SK-N-SH treated with all-trans-retinoic acid at 6 μM for 48 hours (cell line): ENCODE measurements around the gene SUN5.

Experiments used
- ARNTL ChIP-seq: fragments of 450-650 bp; formaldehyde crosslinking; IDR thresholded peaks from 2 replicates; pipeline ENCODE4 v1.5.0; 2020; ENCODE audit warnings: low read depth, mild to moderate bottlenecking, moderate library complexity, borderline replicate concordance
- CREB5 ChIP-seq: fragments of 250-450 bp; sonication (Bioruptor Pico); IDR thresholded peaks from 2 replicates; pipeline ENCODE4 v1.5.1; 2020; ENCODE audit warnings: low read depth, mild to moderate bottlenecking, moderate library complexity
- CSDC2 ChIP-seq: fragments of 250-450 bp; sonication (Bioruptor Pico); IDR thresholded peaks from 2 replicates; pipeline ENCODE4 v1.5.0; 2020; ENCODE audit warnings: mild to moderate bottlenecking, moderate library complexity
- OSR1 ChIP-seq: fragments of 250-450 bp; sonication (Bioruptor Pico); IDR thresholded peaks from 2 replicates; pipeline ENCODE4 v1.8.0; 2022; ENCODE audit warnings: moderate library complexity, mild to moderate bottlenecking, inconsistent platforms
- PATZ1 ChIP-seq: fragments of 250-450 bp; sonication (Bioruptor Pico); IDR thresholded peaks from 2 replicates; pipeline ENCODE4 v1.8.0; 2020; ENCODE audit warnings: mild to moderate bottlenecking, moderate library complexity, borderline replicate concordance
- POU6F1 ChIP-seq: fragments of 250-450 bp; sonication (Bioruptor Pico); IDR thresholded peaks from 2 replicates; pipeline ENCODE4 v1.8.0; 2021; ENCODE audit warnings: low read depth, mild to moderate bottlenecking, moderate library complexity, borderline replicate concordance
- SNAI2 ChIP-seq: fragments of 250-450 bp; sonication (Bioruptor Pico); IDR thresholded peaks from 2 replicates; pipeline ENCODE4 v1.5.0; 2020; ENCODE audit warnings: mild to moderate bottlenecking, moderate library complexity
- TSHZ2 ChIP-seq: fragments of 250-450 bp; sonication (Bioruptor Pico); IDR thresholded peaks from 2 replicates; pipeline ENCODE4 v1.5.0; 2020; ENCODE audit warnings: mild to moderate bottlenecking, moderate library complexity
- ZC3H10 ChIP-seq: fragments of 250-450 bp; sonication (Bioruptor Pico); IDR thresholded peaks from 2 replicates; pipeline ENCODE4 v1.5.1; 2021; ENCODE audit warnings: mild to moderate bottlenecking, moderate library complexity
- ZFP3 ChIP-seq: fragments of 250-450 bp; sonication (Bioruptor Pico); IDR thresholded peaks from 2 replicates; pipeline ENCODE4 v1.5.0; 2020; ENCODE audit warnings: mild to moderate bottlenecking, moderate library complexity
- ZFP30 ChIP-seq: fragments of 450-650 bp; formaldehyde crosslinking; IDR thresholded peaks from 2 replicates; pipeline ENCODE4 v1.5.0; 2022; ENCODE audit warnings: mild to moderate bottlenecking, moderate library complexity
- ZNF8 ChIP-seq: fragments of 450-650 bp; formaldehyde crosslinking; IDR thresholded peaks from 2 replicates; pipeline ENCODE4 v1.5.0; 2020; ENCODE audit warnings: mild to moderate bottlenecking, moderate library complexity

GRCh38 chr20:32943490-32944052, 60.7 kb downstream of the SUN5 start:
- no peak for TF ChIP-seq ZNF8
- TF ChIP-seq CREB5 (CRISPR knock-in tag) = no peak
- TF ChIP-seq CSDC2 = no peak
- no peak for TF ChIP-seq POU6F1 (CRISPR knock-in tag)
- no peak for TF ChIP-seq ARNTL
- no peak for TF ChIP-seq PATZ1
- TF ChIP-seq ZC3H10 (CRISPR knock-in tag) = no peak
- TF ChIP-seq SNAI2 (CRISPR knock-in tag) = no peak
- TF ChIP-seq OSR1 = no peak
- TF ChIP-seq ZFP30 (CRISPR knock-in tag) = no peak
- TF ChIP-seq TSHZ2 (CRISPR knock-in tag) = no peak
- no peak for TF ChIP-seq ZFP3 (CRISPR knock-in tag)
